GM12891 (cell line): ENCODE results near the gene SPDYE1.
"Not testable (repeated sequence)": the region's sequence is repeated elsewhere in the genome, so short reads cannot be mapped to it uniquely, and the experiment has no call there.

Source experiments
- PAX5 ChIP-seq: IDR thresholded peaks from 2 replicates; pipeline ENCODE4 v1.6.1; 2011; ENCODE audit warnings: low read length, moderate library complexity, mild to moderate bottlenecking; ENCODE audit not compliant: insufficient read depth, severe bottlenecking
- POLR2A ChIP-seq: IDR thresholded peaks from 2 replicates; pipeline ENCODE4 v1.6.1; 2011; ENCODE audit warnings: low read depth, low read length, control low read depth
- POLR2AphosphoS5 ChIP-seq: IDR thresholded peaks from 2 replicates; pipeline ENCODE4 v1.6.1; 2011; ENCODE audit warnings: low read depth, low read length, control low read depth
- SPI1 ChIP-seq: IDR thresholded peaks from 2 replicates; pipeline ENCODE4 v1.6.1; 2011; ENCODE audit warnings: low read depth, low read length, control low read depth
- TAF1 ChIP-seq: IDR thresholded peaks from 2 replicates; pipeline ENCODE4 v1.6.1; 2011; ENCODE audit warnings: low read depth, low read length, control low read depth

GRCh38 chr7:44015090-44015489 lies 17.4 kb downstream of the SPDYE1 start:
- TF ChIP-seq POLR2AphosphoS5, TAF1, POLR2A, PAX5, SPI1: not testable (repeated sequence)
